HG03558 (cell line): ENCODE data around the gene SUPT3H.

Experiments
- ATAC-seq: cut with Tn5 transposase; IDR thresholded peaks from one replicate; pipeline ENCODE4 v1.9.1; 2021; ENCODE audit warnings: moderate number of reproducible peaks; ENCODE audit not compliant: unreplicated experiment; ENCODE audit errors: extremely low read depth

The SUPT3H gene

DNA sequence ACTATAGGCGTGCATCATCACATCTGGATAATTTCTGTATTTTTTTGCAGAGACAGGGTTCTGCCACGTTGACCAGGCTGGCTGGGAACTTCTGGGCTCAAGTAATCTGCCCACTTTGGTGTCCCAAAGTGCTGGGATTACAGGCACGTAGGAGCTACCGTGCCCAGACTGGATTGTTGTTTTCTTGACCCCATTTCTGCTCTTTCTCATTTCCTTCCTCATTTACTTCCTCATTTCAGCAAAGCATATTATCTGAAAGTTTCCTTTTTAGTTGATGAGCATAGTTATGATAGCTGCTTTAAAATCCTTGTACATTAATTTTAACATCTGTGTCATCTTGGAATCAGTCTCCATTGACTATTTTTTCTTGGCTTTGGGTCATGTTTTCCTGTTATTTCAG lies 350.6 kb downstream of the SUPT3H start:
- ATAC-seq: no peak

DNA sequence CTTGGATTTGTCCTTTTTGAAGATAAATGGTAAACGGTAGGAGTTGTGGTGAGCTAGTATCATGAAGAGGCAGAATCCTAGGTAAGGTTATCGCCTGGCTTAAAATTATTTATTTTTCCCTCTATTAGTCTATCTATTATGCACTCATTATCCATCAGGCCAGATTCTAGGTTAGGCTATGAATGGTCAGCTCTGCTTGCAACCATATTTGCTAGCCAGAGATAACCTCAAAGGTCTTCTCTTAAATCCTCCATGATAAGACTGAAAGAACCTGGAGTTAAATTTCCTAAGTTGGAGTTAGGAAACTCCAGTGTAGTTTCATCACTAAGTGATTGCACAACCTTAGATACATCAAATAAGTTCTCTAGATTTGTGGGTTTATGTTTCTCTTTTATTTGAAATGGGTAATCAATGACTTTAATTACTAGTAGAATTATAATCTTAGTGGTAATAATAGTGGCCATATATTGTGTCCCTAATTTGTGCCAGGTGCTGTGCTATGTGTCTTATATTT lies 351.7 kb downstream of the SUPT3H start:
- no peak for ATAC-seq

DNA sequence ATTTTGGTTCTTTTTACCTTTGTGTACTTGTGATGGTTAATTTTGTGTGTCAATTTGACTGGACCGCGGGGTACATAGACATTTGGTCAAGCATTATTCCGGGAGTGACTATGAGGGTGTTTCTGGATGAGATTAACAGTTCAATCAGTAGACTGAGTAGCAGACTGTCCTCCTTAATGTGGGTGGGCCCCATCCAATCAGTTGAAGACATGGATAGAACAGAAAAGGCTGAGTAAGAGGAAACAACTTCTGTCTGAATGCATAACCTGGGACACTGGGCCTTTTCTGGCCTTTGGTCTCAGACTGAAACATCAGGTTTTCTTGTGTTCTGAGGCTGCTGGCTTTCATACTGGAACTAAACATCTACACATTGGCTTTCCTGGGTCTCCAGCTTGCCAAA lies 353.1 kb downstream of the SUPT3H start:
- ATAC-seq: no peak

DNA sequence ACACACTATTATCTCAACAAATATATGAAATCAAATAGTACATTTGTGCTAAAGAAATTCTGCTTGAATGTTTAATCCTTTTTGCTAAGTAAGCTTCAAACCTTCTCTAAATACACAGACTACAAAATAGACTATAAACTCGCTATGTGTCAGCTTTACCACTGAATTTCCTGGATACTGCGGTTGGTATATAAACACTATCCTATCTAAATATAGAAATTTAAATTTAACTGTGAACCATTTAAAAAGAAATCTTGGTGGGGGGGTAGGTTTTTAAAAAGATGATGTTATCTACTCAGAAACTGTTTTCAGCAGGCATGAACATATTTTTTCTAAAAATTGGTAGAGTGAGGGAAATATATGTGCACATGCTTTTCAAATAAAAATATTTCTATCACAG lies 356.1 kb downstream of the SUPT3H start:
- no peak for ATAC-seq

DNA sequence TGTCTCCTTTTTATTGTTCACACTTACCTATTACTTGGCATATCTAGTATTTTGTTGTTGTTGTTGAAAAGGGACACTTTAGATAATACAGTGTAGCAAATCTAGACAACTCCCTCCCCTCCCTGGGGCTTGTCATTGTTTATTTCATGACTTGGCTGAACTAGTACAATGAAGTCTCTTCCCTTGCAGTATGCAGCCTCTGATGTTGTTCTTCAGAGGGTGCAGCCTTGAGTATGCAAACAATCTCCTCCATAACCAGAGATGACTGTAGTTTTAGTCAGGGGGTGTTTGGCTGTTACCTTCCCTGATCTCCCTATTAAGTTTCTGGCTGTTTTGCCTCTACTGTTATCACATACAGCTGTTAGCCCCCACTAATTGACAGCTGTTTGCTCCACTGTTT lies 365.0 kb downstream of the SUPT3H start:
- ATAC-seq: no peak

DNA sequence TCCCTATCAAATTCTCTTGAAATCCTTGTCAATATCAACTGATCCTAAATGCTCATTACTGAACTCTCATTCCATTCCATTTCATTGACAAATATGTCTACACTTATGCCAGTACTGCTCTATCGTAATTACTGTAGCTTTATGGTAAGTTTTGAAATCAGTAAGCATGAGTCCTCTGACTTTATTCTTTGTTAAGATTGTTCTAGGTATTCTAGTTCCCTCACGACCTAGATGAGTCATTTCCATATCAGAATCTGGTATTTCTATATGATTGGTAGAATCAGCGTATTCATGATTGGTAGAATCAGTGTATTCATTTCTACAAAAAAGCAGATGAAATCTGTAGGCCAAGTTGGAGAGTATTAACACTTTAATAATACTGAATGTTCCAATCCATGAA lies 368.2 kb downstream of the SUPT3H start:
- no peak for ATAC-seq

DNA sequence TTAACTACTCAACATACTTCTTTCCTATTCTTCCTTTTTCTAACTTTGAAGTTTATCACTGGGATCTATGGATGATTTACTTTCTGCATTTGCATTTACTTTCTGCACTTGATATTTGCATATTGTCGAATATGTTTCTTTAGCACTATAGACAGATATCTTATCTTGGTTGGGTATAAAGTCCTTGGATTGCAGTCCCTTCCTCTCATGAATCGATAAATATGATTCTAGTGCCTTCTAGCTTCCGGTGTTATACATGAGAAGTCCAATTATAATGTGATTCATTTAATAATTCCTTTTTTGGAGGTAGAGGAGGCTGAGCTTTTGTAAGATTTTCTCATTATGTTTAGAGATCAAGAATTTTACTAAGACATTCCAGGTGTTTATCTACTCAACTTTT lies 370.8 kb downstream of the SUPT3H start:
- ATAC-seq: no peak

DNA sequence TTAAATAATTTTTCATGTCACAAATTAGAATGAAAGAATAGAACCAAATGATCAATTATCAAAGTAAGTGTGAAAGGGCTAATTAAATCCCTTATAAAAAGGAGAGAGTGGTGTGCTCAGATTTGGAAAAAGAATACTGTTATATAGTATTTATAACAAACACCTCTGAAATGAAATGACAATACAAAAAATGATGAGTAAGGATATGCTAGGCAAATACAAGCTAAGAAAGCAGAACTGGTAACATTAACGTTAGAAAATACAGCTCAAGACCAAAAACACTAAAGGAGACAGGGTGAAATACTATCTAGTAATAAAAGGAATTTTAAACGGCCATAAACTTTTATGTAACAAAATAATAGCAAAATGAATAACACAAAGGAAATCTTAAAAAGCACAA lies 373.8 kb downstream of the SUPT3H start:
- ATAC-seq: no peak

DNA sequence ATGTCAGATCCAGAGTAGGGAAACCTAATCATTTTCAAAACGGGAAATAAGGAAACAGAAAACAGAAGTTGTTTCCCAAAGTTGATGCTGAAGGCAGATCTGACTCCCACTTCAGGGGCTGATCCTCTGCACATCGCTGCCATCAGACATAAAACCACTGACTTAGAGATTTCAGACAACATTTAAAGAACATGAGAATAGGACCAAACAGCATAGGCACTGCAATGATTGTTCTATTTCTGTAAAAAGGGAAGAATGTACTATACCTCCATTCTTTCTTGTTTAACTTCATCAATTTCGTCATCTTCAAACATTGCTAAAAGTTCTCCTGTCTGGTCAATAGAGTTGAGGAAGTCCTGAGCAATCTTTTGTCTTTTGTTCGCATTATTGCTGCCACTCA lies 374.3 kb downstream of the SUPT3H start:
- no peak for ATAC-seq

DNA sequence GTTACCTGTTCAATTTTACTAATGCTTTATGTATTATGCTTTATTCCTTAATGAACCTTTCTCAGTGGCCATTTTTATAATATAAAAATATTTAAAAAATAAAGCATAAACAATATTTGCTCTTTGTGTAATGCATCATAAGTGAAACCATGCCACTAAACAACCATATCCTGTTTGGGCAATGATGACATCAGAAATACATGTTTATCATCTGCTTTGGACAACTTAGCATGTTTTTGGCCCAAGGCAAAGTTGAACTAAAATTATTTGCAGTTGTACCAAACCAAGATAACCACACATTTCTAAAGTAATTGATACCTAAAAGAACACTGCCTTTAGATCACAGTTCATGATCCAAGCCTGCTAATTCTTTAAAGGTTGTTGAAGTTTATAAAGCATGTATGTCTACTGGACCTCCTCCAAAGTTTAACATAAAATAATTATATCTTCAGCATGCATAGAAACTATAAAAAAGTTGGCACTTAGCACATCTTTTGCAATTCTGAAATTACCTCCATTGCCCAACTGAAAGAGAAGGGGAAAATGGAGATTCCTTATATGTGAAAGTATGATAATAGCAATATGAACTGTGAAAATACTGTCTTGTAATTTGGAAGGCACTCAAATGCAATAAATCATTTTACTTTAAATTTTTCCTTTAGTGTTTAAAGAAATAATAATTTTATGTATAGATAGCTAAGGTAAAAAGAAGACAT lies 375.2 kb downstream of the SUPT3H start:
- no peak for ATAC-seq

DNA sequence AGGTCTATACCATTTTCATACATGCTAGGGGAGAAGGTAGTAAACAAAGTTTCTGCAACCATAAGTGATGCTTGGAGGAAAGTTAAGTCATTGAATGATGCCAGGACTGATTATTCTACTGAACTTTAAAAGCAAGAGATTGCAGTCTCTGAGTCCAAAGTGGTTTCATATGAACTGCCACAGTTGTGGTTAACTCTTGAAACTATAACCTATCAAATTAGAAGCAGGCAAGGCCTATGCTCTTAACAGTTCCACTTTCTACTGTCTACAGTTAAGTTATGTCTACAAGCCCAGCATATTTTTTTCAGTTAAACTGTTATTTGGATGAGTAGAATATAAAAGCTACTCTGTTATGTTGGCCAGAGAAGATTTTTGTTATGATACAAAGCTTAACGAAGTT lies 376.1 kb downstream of the SUPT3H start:
- ATAC-seq: peak; percentile 99

DNA sequence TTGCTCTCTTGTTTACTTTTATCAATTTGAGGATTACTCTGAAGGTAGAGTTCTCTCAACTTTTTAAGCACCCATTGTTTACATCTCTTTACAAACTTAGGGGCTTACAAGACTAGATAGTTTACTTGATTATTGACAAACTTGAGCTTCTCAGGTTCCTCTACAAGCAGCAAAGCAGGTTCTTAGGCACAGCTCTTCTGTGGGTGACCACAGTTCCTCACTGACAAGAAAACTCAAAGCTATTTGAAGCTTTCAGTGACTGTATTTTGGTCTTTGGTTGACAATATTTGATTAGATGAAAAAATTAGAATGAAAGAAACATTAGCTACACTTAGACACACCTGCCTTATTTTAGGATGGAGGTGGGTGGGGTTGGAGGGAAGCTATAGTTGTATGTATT lies 376.9 kb downstream of the SUPT3H start:
- no peak for ATAC-seq

DNA sequence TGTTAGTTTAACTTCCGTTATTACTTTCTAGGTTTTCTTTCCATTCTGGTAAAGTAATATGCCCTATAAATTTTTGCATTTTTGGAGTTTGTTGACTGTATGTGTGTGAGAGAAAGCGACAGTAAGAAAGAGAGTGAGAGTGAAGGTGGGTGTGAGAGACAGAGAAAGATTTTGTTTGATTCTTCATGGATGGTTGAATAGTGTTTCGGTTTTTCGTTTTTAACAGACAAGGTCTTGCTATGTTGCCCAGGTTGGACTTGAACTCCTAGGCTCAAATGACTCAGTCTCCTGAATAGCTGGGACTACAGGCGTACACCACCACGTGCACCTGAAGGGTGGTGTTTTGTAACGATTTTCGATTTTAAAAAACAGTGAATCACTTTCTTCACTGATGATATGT lies 378.7 kb downstream of the SUPT3H start:
- ATAC-seq: no peak

DNA sequence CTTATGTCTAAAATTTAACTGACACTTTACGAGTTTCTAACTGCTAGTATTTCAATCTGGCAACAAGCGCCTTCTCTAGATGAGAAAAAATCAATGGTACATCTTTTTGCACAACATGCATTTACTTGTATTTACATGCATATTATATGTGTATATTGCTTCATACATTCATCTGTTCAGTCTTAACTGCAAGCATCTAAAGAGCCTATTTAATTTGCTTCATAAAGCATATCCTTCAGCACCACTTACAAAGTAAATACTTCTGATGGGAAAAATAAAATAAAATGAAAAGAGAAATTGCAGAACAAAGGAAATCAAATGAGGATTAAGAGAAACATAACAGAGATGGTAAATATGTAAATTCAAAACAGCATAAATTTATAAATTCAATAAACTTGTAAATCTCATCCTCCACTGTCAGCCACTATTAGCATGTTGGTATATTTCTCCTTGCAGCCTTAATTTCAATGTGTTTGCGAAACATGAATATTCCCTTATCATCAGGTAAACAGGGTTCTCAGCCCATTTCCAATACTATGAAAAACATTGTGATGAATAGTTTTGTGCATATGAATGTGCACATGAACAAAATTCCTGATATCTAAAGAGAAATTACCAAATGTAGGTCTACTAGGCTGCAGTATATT lies 382.1 kb downstream of the SUPT3H start:
- no peak for ATAC-seq

DNA sequence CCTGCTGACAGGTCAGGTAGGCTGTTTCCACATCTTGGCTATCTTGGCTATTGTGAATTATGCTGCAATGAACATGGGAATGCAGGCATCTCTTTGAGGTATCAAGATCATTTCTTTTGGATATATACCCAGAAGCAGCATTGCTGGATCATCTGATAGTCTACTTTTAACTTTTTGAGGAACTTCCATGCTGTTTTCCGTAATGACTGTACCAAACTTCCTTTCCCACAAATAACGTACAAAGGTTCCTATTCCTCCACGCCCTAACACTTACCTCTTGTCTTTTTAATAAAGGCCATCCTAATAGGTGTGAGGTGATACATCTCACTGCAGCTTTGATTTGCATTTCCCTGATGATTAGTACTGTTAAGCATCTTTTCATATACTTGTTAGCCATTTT lies 388.3 kb downstream of the SUPT3H start:
- ATAC-seq: no peak

DNA sequence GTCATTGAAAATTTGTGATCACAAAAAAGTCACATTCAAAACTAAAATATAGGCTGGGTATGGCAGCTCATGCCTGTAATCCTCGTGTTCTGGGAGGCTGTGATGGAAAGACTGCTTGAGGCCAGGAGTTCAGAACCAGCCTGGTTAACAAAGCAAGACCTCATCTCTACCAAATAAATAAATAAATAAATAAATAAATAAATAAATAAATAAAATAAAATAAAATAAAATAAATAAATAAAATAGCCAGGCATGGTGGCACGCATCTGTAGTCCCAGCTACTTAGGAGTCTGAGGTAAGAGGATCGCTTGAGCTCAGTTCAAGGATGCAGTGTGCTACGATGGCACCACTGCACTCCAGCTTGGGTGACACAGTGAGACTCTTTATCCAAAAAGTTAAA lies 392.7 kb downstream of the SUPT3H start:
- ATAC-seq: no peak

DNA sequence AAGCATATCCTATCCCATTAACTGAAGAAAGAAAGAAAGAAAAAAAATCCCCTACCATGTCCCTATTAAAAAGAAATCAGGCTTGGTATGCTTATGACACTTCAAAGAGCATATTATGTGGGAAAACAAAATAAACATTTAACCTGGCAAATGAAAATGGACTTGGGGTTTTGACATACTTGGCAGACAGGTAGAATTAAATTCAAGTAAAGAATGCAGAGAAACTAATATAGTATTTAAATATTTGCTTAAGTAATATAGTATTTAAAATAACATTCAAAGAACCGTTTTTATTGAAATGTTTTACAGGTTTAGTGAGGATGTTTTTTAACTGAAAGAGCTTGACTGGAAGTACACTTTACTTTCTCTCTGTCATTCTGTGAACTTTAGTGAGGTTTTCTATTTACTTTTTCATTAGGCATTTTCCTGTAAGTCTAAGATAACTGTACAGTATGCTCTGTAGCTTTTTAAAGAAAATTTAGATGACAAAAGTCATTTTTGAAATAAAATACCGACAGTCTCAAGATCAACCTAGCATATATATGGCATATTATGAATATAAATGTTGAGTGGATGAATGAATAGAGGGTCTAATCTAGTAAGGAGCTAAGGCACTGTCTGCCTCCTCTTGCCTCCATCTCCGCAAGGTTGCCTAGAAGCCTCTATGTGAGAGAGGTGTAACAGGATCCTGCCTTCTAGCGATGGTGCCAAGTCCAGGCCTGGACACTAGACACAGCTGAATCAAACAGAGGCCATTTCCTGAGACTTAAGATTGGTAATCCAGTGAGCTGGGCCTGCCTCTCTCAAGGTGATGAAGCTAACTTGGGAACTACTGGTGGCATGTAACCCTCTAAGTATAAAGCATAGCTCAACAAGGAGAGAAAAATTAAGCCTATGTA lies 394.0 kb downstream of the SUPT3H start:
- no peak for ATAC-seq

DNA sequence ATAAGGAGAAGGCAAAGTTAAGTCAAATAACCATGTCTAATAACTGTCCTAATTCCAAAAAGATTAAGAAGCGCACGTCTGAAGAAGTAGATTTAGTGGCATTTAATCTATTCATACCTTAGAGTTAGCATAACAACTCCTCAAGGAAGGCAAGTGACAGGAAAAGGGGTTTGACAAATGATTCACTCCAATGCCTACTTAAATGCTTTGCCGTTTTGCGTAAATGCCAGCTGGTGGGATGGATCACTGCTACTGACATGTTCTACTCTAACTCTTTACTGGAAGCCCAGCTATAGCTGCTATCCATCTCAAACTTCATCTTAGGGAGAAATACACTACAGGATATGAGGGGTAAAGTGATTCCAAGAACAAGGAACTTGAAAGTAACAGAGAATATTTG lies 396.9 kb downstream of the SUPT3H start:
- ATAC-seq: no peak

DNA sequence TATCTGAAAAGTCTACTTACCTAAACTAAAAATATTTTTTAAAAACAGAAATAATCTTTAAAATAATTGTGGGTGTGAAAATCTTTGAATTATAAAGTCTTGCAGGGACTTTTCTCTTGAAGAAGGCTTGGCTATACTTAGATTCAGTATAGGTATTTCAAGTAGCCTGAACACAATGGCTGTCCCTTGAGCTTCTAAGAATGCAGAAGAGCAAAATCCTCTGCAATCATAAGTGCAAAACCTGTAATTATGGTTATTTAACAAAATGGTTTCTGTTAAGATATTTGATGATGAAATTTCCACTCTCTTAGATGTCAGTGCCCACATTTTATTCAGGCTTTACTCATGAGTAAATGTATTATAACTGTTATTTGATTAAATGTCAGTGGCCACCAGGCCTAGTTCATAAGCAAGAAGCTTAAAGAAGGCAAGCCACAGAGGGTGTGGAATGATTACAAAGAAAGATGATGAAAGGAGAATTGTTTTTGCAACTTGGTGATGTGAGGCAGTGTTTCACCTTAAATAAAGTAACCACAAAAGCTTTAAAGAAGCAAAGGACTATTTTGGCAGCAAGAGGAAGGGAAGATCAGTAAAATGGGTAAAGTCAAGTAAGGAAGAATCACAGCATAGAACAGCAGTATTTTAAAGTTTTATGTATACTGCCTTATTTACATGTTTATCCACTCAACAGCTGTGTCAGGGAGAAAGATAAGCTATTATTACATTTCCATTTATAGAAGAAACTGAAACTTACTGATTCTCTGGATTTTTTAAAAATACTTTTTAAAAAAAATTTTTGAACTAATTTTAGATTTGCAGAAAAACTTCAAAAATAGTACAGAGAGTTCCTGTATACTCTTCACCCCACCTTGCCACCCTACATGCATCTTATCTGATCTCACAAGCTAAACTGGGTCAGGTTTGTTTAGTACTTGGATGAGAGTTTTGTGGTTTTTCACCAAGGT lies 400.8 kb downstream of the SUPT3H start:
- ATAC-seq: no peak

DNA sequence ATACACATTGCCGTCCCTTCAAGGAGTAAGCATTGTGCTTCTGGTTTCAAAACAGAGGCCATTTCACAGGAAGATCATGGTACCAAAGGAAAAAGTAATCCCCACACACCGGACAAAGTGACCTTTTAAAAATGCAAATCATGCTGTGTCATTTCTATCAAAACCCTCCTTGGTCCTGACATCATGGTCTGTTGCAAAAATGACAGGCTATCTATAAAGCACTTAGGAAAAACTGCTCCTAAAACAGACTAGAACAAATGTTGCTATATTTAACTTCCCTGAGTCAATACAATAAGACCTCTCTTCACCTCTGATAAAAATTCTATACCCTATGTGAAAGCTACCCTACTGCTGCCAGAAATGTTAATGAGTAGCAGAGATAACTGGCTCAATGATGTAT lies 403.2 kb downstream of the SUPT3H start:
- no peak for ATAC-seq
